Activated naive CD4-positive, alpha-beta T cell (primary cell): ENCODE measurements around the gene TP73.

Experiments used
- DNase-seq, 4 experiments: peaks; one replicate each; lab custom pipeline; 2025; lab: John Stamatoyannopoulos, UW

The TP73 gene

DNA sequence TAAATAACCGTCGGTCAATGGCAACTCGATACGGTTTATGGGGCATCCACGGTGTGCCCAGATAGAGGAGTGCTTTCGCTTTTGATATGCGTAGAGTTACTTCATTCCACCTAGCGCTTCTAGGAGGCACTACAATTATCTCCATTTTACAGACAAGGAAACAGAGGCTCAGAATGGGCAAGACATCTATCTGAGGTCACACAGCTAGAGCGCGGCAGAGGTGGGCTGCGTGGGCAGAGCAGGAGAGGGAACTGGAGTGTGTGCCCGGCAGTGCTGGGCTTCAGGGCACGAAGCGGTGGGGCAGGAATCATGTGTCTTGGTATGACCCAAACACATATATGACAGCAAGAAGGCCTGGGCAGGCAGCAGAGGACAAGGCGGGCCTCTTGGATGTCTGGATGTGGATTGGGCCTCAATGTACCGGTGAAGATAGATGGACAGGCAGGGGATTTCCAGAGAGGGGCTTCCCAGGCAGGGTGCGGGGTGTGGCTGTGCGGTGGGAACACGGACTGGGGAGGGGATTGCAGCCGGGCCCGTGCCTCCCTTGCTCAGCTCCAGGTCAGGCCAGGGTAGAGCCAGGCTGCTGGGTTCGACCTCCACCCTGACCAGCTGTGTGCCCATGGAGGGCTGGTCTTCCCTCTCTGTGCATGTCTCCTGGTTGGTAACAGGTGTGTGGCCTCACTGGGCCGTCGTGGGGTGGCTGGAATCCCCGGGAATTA lies 21.2 kb downstream of the TP73 start:
- no peak for DNase-seq

DNA sequence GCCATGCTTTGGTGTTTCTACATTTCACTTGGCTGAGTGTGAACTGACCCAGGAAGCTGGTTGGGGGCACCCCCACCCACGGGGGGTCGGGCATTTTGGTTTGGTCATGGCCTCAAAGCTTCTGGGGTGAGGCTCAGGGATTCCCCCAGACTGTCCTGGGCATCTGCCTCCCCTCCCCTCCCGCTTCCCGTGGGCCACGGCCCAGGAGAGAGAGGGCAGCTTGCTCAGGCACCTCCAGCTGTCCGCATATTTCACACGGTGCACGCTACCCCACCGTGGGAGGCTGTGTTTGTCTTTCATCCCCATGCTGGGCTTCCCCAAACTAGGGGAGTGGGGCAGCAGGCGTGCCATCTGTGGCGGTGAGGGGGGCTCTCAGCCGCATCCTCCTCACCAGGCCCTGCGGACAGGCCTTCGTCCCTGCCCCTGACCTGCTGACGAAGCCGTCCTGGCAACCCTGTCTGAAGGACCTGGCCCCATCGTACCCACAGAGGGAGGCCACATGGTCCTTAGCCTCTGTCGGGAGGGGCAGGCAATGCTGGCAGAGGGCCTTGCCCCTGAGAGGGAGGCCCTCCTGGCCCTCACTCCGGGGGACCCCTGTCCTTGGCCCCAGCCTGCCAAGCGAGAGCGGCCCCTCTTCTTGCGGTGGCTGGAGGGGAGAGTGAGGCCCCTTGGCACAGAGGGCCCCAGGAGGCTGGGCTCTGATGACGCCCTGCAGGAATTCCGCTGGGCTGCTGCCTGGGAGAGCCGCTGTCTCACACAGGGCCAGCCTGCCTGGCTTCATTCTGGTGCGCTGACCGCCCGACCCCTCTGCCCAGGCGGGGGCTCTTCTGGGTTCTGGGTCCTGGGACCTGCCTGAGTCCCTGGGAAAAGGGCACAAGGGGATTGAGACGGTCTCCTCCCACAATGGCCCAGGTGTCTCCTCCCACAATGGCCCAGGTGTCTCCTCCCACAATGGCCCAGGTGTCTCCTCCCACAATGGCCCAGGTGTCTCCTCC lies 22.1 kb downstream of the TP73 start:
- no peak for DNase-seq

DNA sequence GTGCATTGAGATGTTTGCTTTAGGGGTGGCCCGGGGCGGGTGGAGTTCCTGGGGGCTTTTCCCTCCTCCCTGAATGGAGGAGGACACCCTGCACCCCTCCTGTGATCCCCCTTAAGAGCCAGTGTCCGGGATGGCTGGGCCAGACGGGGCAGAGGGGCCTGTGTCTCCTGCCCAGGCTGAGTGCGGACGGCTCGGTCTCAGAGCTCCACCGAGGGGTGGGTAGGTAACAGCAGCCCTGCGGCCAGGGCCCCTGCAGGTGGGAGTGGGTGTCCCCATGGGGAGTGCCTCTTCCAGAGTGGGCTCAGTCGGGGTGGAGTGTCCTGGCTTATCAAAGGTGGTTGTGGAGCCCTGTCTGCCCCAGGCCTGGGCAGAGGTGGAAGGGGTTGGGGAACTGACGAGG lies 23.1 kb downstream of the TP73 start:
- DNase-seq: no peak

DNA sequence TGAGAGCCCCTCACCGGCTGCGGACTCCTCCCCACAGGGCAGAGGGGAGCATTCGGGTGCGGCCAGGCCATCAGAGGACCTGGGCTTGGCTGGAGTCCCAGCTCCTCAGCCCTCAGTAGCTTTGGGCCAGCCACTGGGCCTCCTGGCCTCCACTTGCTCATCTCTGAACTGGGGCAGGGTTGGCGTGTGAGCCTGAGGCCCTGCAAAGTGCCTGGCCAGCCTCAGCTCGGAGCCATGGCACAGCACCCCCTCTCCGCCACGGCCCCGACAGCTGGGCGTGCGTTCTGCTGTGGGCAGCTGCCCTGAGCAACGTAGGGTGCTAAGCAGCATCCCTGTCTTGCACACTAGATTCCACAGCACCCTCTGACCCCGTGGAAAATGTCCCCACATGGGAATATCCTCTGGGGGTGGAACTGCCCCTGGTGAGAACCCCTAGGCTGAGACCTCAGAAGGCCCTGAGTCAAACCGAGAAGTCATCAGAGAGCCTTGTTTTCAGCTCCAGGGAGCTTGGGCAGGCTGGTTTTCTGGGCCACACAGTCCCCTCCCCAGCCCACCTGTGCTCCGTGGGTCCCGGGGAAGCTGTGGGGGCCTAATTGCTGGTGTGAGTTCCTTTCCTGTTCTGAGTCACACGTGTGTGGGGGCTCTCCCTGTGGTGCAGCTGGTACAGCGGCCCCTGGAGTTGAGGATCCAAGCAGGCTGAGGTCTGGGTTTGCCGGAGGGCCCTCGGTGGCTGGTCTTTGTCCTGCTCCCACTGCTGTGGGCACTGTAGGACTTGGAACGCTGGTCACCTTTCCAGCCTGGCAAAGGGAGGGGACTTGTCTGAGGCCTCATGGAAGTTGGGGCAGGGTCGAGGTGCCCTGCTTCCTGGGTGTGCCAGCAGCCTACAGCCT lies 24.5 kb downstream of the TP73 start:
- DNase-seq: no peak

DNA sequence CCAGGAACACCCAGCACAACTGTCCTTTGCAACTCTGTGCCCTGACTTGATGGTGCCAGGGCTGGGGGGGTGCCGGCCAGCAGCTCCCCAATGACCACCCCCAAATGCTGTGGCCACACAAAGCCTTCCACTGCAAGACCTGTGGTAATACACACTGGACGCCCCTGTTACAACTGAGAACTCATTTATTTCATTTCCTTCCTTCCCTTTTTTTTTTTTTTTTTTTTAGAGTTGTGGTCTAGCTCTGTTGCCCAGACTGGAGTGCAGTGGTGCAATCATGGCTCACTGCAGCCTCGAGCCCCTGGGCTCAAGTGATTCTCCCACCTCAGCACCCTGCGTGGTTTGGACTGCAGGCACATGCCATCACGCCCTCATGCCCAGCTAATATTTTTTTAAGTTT lies 25.2 kb downstream of the TP73 start:
- no peak for DNase-seq

DNA sequence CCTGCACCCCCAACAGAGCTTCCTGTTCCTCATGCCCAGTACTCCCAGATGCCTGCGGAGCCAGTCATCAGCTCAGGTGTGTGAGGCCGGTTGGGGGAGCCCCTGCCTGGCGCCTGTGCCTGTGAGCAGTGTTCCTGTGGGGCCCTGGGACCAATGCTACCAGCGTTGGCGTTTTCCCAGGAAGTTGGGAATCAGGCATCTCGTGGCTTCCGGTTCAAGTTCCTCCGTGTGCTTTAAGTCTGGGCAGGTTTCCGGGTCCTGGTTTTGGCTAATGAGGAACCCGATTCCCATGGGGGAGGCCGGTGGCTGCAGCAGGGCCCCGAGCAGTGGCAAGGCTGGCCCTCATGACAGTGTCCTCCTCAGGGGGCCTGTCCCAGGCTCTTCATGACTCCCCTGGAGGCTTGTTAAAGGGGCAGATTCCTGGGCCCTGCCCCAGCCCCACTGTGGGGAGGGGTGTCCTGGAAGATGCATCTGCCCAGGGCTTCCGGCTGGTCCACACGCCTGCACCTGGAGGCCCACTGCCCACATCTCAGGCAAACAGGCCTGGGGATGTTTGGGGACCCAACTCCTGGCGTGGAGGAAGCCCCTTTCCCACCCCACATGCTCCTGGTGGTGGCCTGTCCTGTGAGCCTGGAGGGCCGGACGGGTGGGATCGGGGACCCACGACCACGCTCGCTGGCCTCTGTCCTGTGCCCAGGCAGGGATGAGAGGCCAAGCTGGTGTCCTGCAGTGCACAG lies 26.2 kb downstream of the TP73 start:
- DNase-seq: no peak

DNA sequence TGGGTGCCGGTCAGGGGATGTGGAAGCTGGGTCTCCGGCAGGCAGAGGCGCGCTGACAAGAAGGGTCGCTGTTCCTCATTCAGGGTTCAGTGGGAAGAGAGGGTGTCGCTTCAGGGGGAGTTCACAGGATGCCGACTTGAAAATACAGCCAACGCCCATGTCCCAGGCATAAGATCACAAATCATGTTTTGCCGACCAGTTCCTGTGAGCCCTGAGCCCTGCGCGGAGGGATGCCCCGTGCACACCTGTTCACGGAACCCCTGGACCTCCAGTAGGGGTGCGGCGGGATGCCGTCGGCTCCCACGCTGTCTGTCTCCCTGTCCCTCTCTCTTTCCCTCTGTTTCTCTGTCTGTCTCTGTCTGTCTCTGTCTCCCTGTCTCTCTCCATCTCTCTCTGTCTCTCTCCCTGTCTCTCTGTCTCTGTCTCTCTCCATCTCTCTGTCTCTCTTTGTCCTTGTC lies 26.8 kb downstream of the TP73 start:
- no peak for DNase-seq

DNA sequence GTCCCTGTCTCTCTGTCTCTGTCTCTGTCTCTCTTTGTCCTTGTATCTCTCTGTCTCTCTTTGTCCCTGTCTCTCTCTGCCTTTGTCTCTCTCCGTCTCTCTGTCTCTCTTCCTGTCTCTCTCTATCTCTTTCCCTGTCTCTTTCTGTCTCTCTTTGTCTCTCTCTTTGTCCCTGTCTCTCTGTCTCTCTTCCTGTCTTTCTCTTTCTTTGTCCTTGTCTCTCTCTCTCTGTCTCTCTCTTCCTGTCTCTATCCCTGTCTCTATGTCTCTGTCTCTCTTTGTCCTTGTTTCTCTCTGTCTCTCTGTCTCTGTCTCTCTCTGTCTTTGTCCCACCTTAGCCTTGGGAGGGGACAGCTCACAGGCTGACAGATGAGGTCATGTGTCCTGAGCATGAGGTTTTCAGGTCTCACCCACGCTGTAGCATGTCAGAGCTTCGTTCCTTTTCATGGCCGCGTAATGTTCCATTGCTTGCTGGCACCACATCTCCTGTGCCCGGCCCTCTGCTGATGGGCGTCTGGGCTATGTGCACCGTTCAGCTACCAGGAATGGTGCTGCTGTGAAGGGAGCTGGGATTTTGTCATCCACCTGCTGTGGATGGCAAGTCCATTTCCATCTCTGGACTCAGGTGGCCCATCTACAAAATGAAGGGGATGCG lies 27.6 kb downstream of the TP73 start:
- no peak for DNase-seq

DNA sequence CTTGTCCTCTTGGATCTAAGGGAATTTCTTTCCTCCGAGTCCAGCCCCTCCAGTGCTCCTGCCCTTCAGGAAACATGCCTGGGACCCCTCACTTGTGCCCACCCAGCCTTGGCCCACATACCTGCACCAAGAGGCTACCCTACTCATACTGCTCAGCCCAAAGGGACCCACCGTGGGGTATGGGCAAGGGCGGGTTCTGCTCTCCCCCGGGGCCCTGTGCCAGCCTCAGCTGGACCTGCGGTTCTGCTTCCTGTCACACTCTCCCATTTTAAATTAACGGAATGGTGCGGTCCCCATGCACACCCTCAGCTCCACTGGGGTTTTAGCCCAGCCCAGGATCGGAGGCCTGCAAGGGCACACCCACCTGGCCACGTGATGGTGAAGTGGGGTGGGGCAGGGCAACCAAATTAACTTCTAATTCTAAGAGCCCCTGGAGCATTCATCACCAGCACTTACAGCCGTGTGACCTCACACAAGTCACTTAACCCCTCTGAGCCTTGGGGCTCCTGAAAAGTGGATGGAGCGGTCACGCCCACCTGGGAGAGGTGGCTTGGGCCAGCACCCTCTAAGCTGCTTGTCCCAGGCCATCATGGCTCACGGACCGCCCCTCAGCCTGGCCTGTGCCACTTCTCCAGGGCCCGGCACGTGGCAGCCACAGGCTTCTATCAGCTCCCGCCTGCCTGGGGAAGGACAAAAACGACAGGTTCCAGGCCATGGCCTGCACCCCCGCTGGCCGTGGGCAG lies 28.3 kb downstream of the TP73 start:
- no peak for DNase-seq

DNA sequence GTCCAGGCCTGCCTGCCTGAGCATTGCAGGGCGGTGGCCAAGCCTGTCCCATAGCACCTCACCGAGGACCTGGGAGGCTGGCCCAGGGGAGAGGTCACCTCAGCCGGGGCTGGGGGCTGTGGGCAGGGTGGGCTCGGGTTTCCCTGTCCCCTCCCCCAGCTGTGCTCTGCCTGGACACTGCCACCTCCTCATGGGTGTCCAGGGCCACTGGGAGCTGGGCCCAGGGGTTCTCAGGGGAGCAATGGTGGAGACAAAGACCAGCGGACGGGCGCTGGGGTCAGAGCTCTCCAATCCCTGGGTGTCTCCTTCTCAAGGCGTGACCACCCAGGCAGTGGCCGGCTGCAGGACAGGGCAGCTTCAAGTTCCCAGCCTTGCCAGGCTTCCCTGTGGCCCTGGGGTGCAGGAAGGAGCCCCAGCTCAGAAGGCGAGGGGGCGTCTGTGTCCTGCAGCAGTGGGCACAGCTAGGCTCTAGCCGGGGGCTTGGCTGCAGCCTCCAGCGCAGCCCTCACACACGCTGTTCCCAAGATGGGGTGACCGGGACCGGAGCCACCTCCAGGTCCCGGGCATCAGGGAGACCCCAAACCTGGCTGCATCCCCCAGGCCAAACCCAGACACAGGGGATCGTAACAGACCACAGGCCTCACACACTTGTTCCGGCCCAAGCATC lies 29.0 kb downstream of the TP73 start:
- DNase-seq: no peak

DNA sequence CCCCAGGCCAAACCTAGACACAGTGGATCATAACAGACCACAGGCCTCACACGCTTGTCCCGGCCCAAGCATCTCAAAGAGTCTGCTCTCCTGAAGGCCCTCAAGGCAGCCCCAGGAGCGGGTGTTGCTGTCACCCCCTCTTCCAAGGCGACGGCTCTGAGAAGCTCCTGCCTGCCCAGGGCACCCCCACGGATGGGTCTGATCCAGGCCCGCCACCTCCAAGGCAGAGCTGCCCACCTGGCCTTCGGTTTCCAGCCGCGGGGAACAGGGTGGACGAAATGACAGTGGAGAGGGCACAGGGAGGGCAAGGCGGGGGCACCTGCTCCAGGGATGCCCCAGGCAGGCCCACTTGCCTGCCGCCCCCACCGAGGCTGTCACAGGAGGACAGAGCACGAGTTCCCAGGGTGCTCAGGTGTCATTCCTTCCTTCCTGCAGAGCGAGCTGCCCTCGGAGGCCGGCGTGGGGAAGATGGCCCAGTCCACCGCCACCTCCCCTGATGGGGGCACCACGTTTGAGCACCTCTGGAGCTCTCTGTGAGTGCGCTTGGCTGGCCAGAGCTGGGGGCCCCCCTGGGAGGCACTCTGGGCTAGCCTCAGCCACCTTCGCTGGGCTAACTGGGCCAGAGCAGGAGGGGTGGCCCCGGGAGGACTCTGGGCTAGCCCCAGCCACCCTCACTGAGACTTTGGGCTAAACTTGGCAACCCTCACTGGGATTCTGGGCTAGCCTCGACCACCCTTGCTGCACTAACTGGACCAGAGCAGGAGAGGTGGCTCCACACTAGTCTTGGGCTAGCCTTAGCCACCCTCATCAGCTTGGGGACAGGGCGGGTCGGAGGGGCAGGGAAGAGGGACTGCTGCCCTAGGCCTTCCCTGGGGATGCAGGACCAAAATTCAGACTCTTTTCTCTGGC lies 29.8 kb downstream of the TP73 start:
- no peak for DNase-seq

DNA sequence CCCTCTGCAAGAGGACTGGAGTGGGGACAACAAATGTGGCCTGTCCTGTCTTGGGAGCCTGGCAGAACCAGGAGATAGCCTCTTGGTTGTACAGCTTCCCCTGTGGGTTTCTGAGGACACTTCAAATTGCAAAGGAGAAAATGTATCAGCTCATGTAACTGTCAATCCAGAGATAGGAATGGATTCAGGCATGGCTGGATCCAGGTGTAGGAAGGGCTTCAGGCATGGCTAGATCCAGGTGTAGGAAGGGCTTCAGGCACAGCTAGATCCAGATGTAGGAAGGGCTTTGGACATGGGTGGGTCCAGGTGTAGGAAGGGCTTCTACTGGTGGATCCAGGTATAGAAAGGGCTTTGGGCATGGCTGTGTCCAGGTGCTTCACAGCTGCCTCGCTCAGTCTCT lies 30.9 kb downstream of the TP73 start:
- no peak for DNase-seq

DNA sequence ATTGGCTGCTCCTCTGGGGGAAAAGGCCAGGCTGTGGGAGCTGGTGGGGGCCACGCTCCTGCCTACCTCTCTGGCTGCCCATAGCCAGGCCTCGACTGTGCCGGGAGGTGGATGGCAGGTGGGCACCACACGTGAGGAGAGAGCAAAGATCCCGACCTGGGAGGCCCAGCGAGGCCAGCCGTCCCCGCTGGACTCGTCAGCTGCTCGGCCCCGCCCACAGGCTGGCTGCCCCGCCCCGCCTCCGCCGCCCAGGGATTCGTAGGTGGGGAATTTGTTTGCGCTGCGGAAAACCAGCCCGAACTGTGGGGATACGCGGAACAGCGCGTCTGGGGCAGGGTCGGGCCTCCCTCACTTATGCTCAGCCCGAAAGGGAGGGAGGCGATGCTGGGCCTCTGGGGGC lies 31.7 kb downstream of the TP73 start:
- DNase-seq: no peak

DNA sequence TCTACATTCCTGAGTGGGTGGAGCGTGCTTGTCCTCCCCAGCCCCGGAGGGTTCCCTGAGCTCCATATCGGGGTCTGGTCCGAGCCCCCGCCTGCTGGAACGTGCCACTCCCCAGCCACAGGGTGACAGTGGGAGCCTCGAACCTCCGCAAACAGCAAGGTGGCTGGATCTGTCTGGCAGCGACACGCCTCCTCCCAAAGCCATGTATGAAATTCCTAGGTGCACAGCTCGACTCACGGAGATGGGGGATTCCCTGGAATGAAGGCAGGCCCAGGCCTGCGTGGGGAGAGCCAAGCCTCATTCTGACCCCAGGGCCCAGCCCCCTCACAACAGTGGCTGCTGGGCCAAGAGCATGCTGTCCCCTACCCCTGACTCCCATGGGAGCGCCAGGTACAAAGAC lies 32.9 kb downstream of the TP73 start:
- DNase-seq: no peak

DNA sequence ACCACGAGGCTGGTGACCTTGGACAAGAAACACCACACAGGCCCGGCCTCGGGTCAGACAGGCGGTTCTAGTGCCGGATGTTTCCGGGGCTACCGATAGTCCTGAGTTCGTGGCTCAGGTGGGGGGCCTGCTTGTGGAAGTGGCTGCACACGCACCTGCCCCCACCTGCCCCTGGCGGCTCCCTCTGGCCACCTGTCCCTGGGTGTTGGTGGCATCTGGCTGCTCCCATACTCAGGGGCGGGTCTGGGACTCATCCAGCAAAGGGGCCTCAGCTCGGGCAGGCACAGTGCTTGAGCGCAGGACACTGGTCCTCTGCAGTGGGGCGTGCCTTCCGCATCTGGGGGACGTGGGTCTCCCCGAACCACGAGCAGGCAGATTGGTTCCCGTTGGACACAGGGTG lies 33.6 kb downstream of the TP73 start:
- no peak for DNase-seq

DNA sequence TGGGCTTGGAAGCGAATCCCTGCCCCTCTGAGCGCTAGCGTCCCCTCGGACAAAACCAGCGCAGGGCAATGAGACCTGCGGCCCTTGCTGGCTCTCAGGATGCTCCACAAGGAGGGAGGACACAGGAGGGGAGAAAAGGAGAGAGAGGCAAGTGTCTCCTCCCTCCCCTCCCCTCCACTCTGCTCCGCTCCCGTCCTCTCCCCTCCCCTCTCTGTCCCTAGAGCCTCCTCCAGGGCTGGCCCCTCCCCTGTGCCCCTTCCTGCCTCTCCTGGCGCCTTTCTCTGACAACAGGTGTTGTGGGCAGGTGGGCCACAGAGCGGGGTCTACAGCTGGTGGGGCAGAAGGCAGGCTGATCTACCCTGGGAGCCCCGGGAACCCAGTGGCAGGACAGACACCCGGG lies 35.2 kb downstream of the TP73 start:
- DNase-seq: no peak

DNA sequence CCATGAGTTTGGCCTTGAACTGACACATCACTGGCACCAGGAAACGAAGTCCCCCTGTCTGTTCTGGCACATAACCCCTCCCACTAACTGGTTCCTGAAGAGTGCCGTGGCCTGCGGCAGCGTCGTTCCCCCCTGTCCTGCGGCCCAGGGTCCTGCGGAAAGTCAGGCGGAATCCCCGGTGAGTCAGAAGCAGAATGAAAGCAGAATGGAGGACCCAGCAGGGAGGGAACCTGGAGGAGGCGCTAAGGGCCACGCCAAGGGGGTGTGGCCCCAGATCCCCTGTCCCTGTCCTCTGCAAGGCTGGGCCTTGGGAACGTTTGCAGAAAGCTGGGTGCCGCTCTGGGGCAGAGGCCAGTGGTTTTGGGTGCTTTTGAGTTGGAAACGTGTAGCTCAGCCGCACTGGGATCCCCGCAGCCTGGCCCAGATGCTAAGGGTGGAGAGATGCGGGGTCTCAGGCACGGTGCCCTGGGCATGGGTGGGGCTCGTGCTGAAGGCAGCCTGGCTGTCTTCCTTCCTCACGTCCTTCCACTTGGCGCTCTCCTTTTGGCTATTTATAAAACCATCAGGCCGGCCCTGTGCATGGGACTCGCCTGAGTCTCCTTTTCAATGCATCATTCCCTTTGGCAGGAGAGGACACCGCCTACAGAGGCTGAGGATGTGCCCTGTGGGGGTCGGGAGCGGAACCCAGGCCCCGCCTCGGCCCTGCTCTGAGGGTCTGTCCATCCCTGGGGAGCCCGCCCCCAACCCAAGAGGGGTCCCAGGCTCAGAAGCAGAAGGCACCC lies 36.2 kb downstream of the TP73 start:
- no peak for DNase-seq
